ENCODE measurements around the gene TMCC2.
"Not testable (repeated sequence)": the region's sequence is repeated elsewhere in the genome, so short reads cannot be mapped to it uniquely, and the experiment has no call there.

TMCC2 gene

DNA sequence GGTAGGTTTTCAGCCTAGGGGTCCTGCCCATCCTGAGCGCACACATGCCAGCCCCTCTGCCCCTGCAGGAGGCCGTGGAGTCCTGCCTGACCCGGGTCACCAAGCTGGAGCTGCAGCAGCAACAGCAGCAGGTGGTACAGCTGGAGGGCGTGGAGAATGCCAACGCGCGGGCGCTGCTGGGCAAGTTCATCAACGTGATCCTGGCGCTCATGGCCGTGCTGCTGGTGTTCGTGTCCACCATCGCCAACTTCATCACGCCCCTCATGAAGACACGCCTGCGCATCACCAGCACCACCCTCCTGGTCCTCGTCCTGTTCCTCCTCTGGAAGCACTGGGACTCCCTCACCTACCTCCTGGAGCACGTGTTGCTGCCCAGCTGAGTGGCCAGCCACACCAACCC lies 44.0 kb downstream of the TMCC2 start:
- DNase-seq = no peak
- in situ Hi-C loops (cut with MboI; ENCODE audit: low pct_unique_long_range_greater_than_20kb, low sequenced_read_pairs) = loop anchor here (10.0 kb wide), 1 partner anchor 53 kb away; the partner anchor contains the start of gene NUAK2

DNA sequence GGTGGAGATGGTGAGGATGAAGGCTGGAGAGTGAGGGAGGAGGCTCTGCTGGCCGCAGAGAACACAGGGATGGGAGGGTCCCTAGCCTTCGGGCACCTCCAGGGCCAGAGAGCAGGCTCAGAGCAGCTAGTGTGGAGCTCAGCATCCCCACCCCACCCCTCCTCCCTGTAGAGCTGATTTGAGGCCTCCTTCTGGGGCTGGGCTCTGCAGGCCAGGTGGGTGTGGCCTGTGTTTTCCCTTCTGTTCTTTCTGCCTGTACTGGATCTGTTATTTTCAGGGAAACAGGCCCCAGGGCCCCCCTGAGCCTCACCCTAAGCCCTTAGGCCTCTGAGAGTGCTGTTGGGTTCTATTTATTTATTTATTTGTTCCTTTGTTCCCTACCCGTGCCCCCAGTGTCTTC lies 44.8 kb downstream of the TMCC2 start:
- no peak for DNase-seq
- in situ Hi-C loops (cut with MboI; ENCODE audit: low pct_unique_long_range_greater_than_20kb, low sequenced_read_pairs) = loop anchor here (10.0 kb wide), 1 partner anchor 52 kb away; the partner anchor contains the start of gene NUAK2

DNA sequence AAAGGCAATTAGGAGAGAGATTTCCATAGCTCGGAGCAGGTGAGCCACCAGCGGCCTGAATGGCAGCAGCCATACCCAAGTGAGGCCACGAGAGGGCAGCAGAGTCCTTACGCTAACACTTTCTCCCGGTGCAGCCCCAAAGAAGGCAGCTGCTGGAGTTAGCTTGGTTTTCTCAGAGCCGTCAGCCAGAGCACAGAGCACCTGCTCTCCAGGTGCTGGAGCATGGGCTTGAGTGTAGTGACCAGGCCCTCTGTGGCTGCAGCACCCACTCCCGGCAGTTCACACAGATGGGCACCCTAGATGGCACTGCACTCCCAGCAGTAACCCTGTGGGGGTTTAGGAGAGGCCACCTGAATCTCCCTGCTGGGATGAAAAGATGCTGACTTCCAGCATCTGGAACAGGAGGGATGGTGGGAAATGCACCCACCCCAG lies 45.8 kb downstream of the TMCC2 start:
- in situ Hi-C loops (cut with MboI; ENCODE audit: low pct_unique_long_range_greater_than_20kb, low sequenced_read_pairs) = loop anchor here (10.0 kb wide), 1 partner anchor 51 kb away; the partner anchor contains the start of gene NUAK2
- DNase-seq = peak; percentile 78

DNA sequence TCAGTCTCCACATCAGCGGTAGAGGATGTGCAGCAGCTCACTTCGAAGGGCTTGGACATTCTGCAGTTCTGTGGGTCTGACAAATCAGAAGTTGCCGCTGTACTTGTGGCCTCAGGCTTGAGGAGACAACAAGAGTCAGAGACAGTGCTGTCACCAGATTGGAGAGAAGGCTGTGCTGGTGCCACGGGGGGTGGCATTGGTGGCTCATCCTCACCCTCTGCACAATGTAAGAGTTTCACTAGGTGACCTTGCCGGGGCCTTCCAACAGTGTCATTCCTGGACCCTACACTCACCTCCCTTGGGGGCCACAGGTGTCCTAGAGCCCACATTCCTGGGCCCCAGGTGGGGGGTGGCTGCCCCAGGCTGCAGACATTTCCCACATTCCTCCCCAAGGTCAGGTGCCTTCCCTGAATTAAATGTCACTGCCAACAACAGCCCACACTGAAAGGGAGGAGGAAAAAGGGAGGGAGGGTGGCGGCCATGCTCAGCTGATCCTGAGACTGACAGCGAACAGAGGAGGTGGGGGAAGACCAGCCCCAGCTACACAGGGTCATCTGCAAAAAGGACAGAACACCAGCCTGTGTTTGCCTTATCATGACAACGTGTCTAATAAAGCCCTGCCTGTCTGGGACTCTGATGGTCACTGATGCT lies 46.4 kb downstream of the TMCC2 start:
- in situ Hi-C loops (cut with MboI; ENCODE audit: low pct_unique_long_range_greater_than_20kb, low sequenced_read_pairs) = loop anchor here (10.0 kb wide), 1 partner anchor 51 kb away; the partner anchor contains the start of gene NUAK2

DNA sequence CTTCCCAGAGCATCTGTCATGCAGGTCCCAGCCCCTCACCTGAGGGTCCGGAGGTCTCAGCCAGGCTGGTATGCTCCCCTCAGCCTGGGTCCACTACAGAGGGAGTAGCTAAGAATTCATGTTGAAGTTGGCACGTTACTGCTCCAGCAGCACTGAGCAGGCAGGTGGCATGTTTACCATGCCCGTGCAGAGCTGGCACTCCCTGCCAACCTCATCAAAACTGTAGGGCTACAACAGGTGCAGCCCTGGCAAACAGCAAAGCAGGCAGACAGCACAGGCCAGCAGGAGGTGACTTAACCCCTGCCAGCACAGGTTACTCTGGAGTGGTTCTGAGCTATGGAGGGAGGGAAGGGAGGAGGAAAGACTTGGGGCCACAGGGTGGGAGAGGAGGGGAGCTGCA lies 47.4 kb downstream of the TMCC2 start:
- no peak for DNase-seq

More for the DNA sequence above, 46.4 kb downstream of the TMCC2 start:
- DNase-seq = no peak

DNA sequence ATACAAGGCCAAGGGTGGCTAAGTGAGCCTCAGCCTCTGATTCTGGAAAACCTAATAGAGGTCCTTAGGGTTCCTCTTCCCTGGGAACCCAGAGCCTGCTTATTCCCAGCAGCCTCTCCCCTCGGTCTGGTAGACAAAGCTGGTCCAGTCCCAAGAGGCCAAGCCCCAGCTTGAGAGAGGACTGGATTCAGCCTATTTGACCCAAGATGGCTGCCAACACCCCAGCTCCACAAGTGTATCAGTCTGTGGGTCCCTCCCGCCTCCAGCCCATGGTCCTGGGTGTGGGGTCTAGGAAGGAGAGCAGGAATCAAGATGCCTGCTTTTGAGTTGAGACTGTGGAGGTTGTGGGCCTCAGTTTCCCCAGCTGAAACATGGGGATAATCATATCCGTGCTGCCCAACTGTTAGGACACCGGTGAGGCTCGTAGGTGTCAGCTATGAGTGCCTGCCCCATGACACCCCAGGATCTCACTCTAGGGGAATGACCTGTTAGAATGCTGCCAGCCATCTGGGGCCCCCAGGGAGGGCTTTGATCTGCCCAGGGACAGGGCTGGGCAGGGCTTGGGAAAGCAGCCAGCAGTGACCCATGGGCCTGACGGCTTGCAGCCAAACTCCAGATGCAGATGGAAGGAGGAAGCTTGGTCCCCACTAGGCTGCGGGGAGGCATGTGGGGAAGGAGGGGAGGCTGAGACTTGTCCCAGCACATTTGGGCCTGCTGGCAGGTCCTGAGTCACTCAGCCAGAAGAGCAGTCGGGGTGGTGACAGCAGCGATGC lies 48.4 kb downstream of the TMCC2 start:
- no peak for DNase-seq
- in situ Hi-C loops (cut with MboI; ENCODE audit: low pct_unique_long_range_greater_than_20kb, low sequenced_read_pairs) = loop anchor here (10.0 kb wide), 1 partner anchor 49 kb away; the partner anchor contains the start of gene NUAK2

More for the DNA sequence above, 47.4 kb downstream of the TMCC2 start:
- in situ Hi-C loops (cut with MboI; ENCODE audit: low pct_unique_long_range_greater_than_20kb, low sequenced_read_pairs) = loop anchor here (10.0 kb wide), 1 partner anchor 50 kb away; the partner anchor contains the start of gene NUAK2

DNA sequence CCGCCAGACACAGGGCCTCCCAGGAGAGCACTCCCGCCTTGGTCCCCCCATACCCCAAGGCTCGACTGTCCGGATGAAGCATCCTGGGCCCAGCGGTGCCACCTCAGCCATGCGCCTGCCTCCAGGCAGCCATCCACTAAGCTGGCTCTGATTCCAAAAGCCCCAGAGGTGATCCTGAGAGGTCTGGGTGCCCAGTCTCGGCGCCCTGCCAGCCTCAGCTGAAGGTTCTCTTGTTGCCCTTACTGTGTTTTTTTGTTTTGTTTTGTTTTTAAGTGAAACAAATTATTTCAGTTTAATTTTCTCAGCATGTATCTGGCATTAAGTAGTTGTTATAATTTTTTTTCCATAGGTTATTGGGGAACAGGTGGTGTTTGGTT lies 48.9 kb downstream of the TMCC2 start:
- DNase-seq = no peak
- in situ Hi-C loops (cut with MboI; ENCODE audit: low pct_unique_long_range_greater_than_20kb, low sequenced_read_pairs) = loop anchor here (10.0 kb wide), 1 partner anchor 48 kb away; the partner anchor contains the start of gene NUAK2

DNA sequence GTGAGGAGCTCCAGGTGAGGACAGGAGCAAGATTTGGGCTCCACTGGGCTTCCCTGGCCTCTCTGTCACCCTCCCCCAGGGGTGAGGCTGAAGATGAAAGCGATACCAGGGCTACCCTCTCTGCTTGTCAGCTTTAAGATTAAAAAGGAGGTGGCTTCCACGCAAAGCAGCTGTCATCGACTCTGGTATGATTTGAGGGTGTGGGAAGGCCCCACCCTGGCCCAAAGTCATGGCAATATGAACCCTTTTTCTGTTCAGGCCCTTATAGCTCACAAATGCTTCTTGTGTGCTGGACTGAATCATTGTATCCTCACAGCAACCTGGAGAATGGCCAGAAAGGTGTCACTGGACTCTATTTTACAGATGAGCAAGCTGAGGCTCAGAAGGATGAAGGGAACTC lies 52.2 kb downstream of the TMCC2 start:
- no peak for DNase-seq
- in situ Hi-C loops (cut with MboI; ENCODE audit: low pct_unique_long_range_greater_than_20kb, low sequenced_read_pairs) = loop anchor here (10.0 kb wide), 1 partner anchor 45 kb away; the partner anchor contains the start of gene NUAK2

DNA sequence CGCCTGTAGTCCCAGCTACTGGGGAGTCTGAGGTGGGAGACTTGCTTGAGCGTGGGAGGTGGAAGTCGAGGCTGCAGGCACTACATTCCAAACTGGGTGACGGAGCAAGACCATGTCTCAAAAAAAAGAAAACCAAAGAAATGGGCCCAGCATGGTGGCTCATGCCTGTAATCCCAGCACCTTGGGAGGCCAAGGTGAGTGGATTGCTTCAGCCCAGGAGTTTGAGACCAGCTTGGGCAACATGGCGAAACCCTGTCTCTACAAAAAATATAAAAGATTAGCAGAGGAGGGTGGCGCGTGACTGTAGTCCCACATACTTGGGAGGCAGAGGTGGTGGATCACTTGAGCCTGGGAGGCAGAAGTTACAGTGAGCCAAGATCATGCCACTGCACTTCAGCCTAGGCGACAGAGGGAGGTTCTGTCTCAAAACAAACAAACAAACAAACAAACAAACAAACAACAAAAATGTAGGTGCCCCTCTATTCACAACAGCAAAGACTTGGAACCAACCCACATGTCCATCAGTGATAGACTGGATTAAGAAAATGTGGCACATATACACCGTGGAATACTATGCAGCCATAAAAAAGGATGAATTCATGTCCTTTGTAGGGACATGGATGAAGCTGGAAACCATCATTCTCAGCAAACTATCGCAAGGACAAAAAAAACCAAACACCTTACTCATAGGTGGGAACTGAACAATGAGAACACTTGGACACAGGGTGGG lies 53.1 kb downstream of the TMCC2 start:
- in situ Hi-C loops (cut with MboI; ENCODE audit: low pct_unique_long_range_greater_than_20kb, low sequenced_read_pairs) = not testable (repeated sequence)

DNA sequence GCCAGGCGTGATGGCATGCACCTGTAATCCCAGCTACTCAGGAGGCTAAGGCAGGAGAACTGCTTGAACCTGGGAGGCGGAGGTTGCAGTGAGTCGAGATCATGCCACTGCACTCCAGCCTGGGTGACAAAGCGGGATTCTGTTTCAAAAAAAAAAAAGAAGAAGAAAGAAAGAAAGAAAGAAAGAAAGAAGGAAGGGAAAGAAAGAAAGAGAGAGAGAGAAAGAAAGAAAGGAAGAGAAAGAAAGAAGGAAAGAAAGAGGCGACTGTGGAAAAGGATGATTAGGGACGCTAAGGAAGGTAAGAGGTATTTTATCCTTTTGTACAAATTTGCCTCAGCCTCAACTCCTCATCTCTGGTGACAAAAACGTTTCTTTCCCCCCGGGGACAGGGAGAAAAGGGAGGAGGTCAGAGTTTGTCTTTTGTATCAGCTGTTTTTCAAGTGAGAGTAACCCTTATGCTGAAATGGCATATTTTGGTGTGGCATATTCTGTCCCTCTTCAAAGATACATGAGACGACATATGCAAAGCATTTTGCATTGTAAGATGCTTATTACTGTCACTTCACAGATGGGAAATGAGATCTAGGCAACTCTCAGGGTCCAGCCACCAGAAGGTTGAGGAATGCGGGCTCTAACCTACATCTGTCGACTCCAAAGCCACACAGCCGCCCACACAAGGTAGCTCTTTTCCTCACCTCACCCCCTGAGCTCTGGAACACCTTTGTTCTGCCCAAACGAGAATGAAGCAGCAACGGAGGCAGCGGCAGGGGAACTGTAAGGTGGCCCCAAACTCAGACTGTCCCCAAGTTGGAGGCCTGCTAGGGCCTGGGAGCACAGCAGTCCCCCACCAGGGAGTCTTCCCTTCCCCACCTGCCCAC lies 55.8 kb downstream of the TMCC2 start:
- no peak for DNase-seq
- in situ Hi-C loops (cut with MboI; ENCODE audit: low pct_unique_long_range_greater_than_20kb, low sequenced_read_pairs) = no loop called here

More for the DNA sequence above, 53.1 kb downstream of the TMCC2 start:
- not testable (repeated sequence) for DNase-seq

DNA sequence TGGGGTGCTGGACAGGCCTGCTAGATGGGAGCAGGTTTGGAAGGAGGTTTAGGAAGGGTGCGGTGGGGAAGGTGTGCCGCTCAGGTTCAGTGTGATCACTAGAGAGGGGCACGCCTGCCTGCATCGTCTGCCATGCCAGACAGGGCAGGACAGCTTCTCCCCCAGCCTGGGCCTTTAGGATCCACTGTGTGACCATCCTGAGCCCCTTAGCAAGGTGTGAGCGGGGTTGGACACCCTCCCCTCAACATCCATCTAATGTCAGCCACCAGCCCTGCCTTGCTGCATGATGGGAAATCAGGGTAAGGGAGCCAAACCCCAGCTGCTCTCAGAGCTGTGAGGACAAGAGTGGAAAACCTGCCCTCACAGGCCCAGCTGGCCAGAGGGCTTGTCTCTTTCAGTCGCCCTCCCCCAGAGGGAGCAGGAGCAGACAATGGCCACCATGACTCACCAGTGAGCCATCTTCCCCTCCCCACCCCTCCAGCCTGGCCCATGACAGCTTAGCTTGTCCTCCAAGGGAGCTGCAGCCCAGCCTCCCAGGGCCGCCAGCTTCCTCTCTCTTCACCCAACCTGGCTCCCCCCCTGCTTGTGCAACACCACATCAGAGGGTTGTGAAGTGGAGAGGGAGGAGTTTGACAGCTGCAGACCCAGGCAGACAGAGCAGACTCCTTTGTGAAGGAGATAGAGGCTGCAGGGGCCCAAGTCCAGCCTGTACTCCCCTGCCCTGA lies 56.8 kb downstream of the TMCC2 start:
- peak; percentile 91 for DNase-seq

DNA sequence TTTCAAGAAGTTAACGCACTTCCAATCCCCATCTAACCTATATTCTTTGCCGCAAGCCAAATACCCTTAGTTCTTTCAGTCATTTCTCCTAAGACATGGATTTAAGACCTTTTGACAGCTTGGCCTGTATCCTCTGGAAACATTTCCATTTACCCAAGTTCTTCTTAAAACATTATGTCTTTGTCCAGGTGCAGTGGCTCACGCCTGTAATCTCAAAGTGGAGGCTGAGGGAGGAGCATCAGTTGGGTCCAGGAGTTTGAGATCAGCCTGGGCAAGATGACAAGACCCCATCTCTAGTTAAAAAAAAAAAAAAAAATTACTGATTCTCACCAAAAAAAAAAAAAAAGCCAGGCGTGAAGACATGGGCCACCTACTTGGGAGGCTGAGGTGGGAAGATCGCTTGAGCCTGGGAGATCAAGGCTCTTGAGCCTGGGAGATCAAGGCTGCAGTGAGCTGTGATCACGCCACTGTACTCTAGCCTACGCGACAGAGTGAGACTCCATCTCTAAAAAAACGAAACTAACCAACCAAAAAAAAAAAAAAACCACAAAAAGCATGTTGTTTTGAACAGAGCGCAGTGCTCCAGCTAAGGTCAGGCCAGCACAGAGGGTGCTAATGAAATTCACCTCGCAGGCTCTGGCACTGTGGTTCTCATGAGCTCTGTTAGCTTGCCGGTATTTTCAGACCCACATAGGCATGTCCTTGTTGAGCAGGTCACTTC lies 57.8 kb downstream of the TMCC2 start:
- peak; percentile 42 for DNase-seq
- in situ Hi-C loops (cut with MboI; ENCODE audit: low pct_unique_long_range_greater_than_20kb, low sequenced_read_pairs) = no loop called here

More for the DNA sequence above, 56.8 kb downstream of the TMCC2 start:
- in situ Hi-C loops (cut with MboI; ENCODE audit: low pct_unique_long_range_greater_than_20kb, low sequenced_read_pairs) = no loop called here

DNA sequence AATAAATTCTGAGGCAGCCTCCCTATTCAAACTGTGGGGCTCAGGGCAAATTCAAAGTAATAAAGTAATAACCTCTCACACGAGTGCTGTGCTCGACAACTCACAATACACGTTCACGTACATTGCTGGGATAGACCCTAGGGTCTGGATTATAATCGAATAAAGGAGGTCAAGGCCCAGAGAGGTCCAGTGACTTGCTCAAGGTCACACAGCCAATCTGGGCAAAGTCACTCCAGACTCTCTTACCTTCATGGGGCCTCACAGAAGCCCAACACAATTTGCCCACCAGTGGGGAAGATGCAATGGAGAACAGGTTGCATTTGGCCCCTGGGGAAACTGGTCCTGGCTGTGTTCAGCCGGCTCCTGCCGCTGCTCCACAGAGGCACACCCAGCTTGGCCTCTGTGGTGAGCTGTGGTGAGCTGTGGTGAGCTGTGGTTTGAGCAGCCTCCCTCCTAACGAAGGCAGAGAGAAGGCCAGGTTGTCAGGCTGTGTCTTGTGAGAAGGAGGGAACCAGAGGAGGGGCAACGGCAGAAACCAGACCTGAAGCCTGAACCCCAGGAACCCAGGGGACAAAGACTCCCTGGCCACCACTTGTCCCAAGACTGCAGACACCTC lies 58.7 kb downstream of the TMCC2 start:
- in situ Hi-C loops (cut with MboI; ENCODE audit: low pct_unique_long_range_greater_than_20kb, low sequenced_read_pairs) = no loop called here
- DNase-seq = peak; percentile 74

DNA sequence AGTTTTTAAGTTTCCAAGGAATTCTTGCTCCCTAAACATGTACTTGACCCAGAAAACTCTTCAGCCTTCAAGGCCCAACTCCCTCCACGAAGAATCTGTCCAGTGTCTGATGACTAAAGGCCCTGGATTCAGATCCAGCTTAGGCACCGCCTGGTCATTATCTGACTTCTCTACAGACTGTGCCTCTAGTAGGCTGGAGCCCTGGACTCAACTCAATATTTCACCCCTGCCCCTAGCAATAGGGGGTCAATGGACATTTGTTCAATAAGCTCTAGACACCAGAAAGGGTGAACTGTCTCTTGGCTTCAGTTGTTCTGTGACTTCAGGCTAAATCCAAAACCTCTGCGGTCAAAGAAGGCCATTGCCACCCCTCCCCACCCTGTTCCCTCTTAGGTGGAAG lies 59.3 kb downstream of the TMCC2 start:
- DNase-seq = no peak
- in situ Hi-C loops (cut with MboI; ENCODE audit: low pct_unique_long_range_greater_than_20kb, low sequenced_read_pairs) = no loop called here

DNA sequence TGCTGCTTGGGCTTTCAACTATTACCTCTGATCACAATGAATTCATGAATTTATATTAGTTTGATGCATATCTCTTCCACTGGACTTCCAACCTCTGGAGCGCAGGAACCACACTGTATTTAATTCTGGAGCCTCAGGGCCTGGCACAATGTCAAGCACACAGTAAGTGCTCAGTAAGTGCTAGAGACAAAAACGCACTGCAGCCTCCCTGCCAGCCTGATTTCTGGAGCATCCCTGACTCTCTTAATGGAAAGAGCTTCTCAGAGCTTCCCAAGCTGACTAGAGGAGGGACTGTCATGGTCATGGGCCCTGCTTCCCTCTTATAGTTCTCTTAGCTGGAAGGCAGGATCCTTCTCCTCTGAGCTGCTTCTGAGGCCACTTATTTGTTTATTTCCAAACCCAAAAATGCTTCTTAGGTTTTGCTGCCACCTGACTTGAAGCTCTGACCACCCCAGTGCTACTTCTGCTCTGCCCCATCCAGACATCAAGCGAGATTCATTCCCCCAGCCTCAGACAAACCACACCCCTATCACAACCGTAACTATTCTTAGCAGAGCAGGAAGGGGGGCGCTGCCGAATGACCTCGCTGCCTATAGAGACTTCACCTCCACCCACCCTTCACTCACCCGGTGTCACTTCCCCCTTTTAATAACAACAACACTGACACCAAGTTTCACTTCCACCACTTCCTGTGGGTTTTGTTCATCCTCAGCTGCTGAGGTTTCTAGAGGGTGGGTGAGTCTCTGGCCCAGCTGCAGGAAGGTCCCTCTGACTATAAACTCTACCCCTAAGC lies 60.2 kb downstream of the TMCC2 start:
- peak; percentile 99 for DNase-seq
- in situ Hi-C loops (cut with MboI; ENCODE audit: low pct_unique_long_range_greater_than_20kb, low sequenced_read_pairs) = no loop called here

DNA sequence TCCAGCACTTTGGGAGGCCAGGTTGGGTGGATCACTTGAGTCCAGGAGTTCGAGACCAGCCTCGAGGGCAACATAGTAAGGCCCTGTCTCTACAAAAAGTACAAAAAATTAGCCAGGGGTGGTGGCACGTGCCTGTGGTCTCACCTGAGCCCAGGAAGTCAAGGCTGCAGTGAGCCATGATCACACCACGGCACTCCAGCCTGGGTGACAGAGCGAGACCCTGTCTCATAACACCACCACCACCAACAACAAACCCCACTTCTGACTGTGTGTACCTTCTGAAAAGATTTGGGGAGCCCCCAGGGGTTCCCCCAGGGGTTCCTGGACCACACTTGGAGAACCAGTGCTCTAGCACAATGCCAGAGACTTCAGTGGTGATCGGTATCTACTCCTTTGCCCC lies 63.9 kb downstream of the TMCC2 start:
- no peak for DNase-seq
- in situ Hi-C loops (cut with MboI; ENCODE audit: low pct_unique_long_range_greater_than_20kb, low sequenced_read_pairs) = no loop called here

Data from KBM-7 (cell line).